ELR (cell line): ENCODE measurements around the gene ZNF77.
"Not testable (repeated sequence)": the region's sequence is repeated elsewhere in the genome, so short reads cannot be mapped to it uniquely, and the experiment has no call there.

Source experiments
- DNase-seq: peaks from one replicate; pipeline ENCODE4 v3.0.0-alpha.2; 2015; ENCODE audit warnings: low read depth

Gene ZNF77

GRCh38 chr19:2917275-2918184 is 27.2 kb downstream of the ZNF77 start:
- DNase-seq: no peak

GRCh38 chr19:2912306-2912705 is 32.5 kb downstream of the ZNF77 start:
- DNase-seq: no peak

- DNase-seq: no peak
These were observed 38.1 kb downstream of the ZNF77 start for GRCh38 chr19:2906631-2907195.

- no peak for DNase-seq
These were observed 38.8 kb downstream of the ZNF77 start for GRCh38 chr19:2905918-2906519.

GRCh38 chr19:2903326-2903725 is 41.4 kb downstream of the ZNF77 start:
- not testable (repeated sequence) for DNase-seq

GRCh38 chr19:2902590-2903218 is 42.1 kb downstream of the ZNF77 start:
- no peak for DNase-seq

DNA sequence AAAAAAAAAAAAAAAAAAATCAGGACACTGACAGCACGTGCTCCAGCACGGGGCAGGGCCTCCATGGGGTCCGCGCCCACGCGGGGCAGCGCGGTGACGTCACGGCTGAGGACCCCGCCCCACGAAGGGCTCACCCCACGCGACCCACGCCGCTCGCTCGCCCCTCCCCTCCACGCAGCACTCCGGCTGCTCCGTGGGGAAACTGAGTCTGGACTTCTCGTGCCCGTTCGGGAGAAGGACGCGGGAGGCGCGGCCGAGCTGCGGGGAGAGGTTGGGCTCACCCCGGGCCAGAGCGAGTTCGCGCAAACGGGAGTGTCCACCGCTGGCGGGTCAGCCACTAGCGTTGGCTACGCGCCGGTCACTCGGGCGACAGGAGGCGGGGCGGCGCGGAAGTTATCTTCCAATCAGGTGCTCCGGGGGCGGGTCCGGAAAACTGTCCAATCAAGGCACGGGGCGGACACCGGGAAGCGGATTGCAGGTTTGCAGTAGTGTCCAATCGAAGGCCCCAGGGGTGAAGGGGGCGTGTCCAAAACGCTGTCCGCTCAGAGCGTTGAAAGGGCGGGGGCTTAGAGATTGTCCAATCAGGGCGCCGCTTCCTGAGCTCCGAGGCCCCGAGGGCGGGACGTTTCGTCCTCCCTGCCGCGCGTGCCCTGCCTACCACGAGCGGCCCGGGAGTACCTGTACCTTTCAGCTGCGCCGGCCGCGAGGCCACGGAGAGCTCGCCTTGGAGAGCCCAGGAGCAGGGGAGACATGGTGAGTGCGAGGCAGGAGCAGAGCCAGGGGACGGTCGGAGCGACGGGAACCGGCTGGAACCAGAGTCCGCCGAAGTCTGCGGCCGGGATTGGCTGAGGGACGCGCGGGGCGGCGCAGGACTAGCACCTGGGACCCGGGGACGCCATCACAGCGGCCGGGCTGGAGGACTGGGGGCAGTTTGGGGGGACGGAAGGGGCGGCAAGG is 44.2 kb downstream of the ZNF77 start, which contains the start of gene ZNF57:
TSS of gene ZNF57 (plus strand) at position 633 of the 957 bp plus-strand sequence. CDS start at position 751, 118 bp downstream.
- DNase-seq: peak; percentile 100

DNA sequence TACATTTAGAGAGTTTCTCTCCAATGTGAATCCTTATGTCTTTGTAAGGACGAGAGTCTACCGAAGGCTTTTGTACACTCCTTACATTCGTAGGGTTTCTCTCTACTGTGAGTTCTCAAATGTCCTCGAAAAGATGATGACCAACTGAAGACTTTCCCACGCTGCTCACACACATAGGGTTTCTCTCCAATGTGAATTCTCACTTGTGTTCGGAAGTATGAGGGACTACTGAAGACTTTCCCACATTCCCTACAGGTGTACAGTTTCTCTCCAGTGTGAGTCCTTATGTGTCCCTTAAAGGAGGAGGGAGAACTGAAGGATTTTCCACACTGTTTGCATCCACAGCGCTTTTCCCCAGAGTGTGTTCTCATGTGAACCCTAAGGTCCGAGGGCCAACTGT is 48.1 kb downstream of the ZNF77 start:
- no peak for DNase-seq

- not testable (repeated sequence) for DNase-seq
These were observed 54.2 kb downstream of the ZNF77 start for GRCh38 chr19:2890531-2890930.

GRCh38 chr19:2888731-2889224 is 56.0 kb downstream of the ZNF77 start:
- DNase-seq: no peak

- DNase-seq: peak; percentile 73
These were observed 57.3 kb downstream of the ZNF77 start for GRCh38 chr19:2887391-2887914.

DNA sequence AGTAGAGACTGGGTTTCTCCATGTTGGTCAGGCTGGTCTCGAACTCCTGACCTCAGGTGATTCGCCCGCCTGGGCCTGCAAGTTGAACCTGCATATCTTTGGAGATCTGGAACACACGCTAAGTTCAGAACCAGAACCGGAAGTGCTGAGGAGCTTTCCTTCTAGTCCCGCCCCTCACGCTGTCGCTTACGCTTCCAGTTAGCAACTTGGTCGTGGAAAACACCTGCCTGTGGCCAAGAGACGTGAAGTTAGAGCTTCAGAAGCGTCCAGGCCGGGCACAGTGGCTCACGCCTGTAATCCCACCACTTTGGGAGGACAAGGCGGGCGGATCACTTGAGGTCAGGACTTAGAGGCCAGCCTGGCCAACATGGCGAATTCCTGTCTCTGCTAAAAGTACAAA is 59.0 kb downstream of the ZNF77 start:
- DNase-seq: no peak

DNA sequence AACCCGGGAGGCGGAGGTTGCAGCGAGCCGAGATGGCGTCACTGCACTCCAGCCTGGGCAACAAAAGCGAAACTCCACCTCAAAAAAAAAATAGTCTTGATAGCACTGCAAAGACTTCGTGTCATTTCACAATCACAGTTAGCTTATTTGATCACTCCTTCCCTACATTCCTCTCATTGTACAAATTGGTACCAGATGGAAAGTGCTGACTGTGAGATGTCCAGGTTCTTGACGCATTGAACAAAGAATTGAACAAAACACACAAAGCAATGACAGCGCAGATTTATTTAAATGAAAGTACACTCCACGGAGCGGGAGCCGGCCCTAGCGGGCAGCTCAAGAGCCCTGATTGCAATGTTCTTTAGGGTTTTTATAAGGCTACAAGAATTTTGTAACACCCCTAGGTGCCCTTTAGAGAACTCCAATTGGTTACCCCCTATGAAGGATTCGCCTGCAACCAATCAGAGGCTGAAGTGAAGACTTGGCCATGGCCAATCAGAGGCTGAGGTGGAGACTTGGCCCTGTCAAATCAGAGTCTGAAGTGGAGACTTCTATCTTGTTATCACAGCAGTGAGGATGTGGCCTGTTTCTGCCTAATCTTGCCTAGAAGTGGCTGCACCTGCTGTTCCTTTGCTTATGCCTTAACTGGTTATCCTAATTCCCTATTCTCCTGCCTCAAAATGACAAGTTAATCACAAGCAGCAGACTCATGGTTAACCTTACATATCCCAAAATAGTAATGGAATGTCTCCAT is 60.9 kb downstream of the ZNF77 start:
- no peak for DNase-seq
